Embryonic facial prominence (tissue), 1 donor: ENCODE results near the gene TMEM17.

Source experiments
- DNase-seq: peaks from one replicate; pipeline ENCODE4 v3.0.0-alpha.2; 2016; ENCODE audit errors: extremely low spot score

TMEM17 gene

DNA sequence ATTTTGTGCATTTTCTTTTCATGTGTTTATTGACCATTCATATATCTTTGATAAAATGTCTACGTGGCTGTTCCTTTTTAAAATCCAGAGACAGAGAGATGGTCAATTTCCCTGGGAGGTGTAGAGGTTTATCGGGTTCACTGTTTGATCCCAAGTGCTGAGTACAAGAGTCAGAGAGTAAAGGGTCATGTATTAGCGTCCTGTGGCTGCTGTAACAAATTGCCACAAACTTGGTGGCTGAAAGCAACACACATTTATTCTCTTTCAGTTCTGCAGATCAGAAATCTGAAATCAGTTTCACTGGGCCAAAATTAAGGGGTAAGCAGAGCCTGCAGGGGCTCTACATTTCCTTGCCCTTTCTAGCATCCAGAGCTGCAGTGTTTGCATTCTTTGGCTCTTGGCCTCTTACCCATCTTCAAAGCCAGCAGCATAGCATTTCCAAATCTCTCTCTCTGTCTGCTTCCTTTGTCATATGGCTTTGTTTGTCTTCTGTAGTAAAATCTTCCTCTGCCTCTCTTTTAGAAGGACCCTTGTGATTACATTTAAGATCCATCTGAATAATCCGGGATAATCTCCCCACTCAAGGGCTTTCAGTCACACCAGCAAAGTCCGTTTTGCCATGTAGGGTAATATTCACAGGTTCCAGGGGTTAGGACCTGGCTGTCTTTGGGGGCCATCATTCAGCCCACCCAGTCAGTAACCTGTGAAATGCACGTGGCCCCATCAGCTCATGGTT, 49.9 kb downstream of the TMEM17 start:
- no peak for DNase-seq

DNA sequence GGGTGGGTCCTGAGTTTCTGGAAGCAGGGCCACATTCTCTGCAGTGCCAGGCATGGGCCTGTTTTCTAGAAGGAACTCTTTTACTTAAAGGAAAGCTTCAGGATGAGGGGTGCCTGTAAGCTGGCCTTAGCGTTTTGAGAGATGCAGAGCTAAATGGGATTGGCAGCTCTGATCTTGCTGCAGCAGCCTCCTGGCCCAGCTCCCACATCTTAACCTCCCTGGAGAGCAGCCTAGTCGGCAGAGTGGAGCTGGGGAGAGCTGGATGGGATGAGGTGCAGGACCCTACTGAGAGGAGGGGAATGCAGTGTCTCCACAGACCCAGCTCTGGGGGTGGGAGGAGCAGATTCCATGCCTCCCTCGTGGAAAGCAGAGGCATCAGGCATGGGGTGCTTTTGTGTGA, 52.0 kb downstream of the TMEM17 start:
- no peak for DNase-seq

DNA sequence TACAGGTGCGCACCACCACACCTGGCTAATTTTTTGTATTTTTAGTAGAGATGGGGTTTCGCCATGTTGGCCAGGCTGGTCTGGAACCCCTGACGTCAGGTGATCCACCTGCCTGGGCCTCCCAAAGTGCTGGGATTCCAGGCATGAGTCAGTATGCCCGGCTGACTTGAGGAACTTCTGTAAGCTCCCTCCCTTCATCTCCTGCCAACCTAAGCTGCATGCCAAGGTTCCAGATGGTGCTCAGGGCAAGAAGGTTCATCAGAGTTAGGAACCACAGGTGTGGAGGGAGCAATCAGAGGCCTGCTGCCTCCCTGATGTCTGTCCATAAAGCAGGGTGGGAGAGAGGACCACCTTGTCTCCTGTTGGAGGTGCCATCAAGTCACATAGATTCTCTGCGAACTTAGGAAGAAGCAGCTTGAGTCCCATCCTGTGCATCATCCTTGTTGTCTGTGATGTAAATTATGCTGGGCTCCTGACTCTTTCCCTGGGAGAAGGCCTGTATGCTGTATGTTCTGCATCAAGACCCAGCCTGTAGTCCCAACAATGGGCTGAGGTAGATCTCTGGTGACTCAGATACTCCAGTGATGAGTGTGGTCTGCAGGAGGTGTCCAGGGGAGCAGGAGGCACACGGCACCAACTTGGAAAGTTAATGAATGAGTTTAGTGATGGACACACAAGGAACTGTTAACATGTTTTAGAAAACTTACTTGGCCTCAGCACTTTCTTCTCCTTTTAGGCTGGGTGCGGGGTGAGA, 53.1 kb downstream of the TMEM17 start:
- DNase-seq, result no peak

DNA sequence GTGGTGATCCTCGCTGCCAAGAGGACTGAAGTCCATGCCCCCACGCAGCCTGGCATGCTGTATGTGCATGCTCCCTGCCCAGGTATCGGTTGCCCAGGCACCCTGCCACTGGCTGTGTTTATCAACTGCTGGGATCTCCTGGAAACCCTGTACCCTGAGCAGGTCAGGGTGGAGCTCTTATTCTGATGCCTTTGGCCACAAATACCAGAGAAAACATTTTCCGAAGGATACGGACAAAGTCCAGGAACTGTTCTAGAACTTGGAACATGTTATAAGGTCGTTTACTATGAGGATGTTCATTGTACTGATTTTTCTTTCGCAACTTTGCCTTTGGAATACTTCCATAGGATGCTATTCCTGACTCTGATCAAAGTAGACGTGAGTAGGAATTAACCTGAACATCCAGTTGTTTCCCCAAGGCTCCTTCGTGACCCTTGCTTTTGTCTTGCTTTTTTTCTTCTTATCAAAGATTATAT, 55.2 kb downstream of the TMEM17 start:
- no peak for DNase-seq
